GM20431 (cell line): ENCODE results near the gene MRPL24.

Experiments used
- in situ Hi-C: fragments of 300-500 bp; cut with MseI, MboI; formaldehyde crosslinking; loops from one replicate; pipeline ENCODE4 v1.15.0; 2020; ENCODE audit warnings: low sequenced_read_pairs; ENCODE audit not compliant: unreplicated experiment

The MRPL24 gene

GRCh38 chr1:156744786-156745419 is 4.0 kb upstream of the MRPL24 start:
- in situ Hi-C loops, result no loop called here

DNA sequence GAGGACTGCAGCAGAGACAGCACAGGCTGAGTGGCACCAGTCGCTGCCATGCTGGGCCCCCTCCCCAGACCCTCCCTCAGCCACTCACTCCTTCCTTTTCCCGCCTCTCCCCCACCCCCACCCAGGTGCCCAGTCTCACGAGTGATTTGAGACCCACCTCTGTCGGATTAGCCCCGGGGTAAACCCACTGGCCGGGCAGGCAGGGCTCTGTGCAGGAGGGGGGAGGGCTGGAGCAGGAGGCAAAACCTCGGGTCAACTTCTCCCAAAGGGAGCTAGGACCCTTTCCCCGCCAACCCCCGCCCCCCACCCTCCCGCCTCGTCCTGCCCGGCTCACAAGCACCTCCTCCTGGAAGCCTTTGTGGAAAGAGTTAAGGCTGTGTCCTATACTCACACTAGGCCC is 3.5 kb upstream of the MRPL24 start:
- in situ Hi-C loops, result no loop called here

- in situ Hi-C loops, result no loop called here
These were observed 2.7 kb upstream of the MRPL24 start for GRCh38 chr1:156743367-156744302.

- in situ Hi-C loops, result no loop called here
These were observed 1.9 kb upstream of the MRPL24 start for GRCh38 chr1:156742801-156743200.

GRCh38 chr1:156742017-156742416 is 1.1 kb upstream of the MRPL24 start:
- in situ Hi-C loops, result no loop called here

- in situ Hi-C loops, result no loop called here
These were observed 644 bp upstream of the MRPL24 start for GRCh38 chr1:156741481-156741983.

GRCh38 chr1:156740237-156740740 is 599 bp downstream of the MRPL24 start:
- in situ Hi-C loops, result no loop called here

DNA sequence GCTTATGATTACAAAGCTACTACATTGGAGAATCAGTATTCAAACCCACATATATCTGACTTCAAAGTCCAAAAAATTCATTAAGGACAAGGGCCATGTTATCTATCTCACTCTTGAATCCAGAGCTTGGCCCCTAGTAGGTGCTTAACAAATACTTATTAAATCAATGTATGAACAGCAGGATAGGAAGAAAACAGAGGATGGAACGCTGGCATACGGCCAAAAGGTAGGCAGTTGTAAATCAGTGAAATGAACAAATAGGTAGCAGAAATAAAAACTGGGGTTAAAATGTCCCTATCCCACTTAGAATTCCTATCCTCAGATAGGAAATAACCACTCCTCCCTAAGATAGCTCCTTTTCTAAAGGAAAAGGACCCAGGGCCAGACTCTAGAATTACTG is 2.0 kb downstream of the MRPL24 start:
- in situ Hi-C loops, result no loop called here

DNA sequence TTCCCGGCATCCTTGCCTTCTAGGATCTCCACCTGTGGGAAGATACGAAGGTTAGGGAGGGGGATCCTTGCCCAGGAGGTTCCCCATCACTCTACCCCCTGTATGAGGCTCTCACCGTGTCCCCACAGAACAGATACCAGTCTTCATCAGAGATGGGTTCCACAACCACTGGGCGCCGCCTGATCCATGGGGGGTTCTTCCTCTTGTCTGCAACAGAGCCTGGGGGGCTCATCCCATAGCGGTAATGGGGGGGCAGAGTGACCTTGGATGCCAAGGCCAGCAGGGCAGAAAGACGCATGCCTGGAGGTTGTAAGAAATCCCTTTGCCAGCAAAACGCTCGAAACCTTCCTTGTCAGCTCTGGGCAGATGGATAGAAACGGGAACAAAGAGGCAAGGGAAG is 2.5 kb downstream of the MRPL24 start:
- in situ Hi-C loops, result no loop called here

DNA sequence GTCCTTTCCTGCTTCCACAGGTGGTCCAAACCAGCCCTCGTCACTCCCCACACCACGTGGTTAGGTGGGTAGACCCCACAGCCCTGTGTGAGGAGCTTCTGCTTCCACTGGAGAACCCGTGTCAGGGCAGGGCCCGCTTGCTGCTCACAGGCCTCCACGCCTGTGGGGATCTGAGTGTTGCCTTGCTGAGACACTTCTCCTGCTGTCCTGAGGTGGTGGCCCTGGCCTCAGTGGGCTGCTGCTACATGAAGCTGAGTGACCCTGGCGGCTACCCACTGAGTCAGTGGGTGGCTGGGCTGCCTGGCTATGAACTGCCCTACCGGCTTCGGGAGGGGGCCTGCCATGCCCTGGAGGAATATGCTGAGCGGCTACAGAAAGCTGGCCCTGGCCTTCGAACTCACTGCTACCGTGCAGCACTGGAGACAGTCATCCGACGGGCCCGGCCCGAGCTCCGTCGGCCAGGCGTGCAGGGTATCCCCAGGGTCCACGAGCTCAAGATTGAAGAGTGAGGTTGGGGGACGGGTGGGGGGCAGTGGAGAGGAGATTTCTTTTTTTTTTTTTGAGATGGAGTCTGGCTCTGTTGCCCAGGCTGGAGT is 6.8 kb downstream of the MRPL24 start:
- in situ Hi-C loops, result no loop called here

DNA sequence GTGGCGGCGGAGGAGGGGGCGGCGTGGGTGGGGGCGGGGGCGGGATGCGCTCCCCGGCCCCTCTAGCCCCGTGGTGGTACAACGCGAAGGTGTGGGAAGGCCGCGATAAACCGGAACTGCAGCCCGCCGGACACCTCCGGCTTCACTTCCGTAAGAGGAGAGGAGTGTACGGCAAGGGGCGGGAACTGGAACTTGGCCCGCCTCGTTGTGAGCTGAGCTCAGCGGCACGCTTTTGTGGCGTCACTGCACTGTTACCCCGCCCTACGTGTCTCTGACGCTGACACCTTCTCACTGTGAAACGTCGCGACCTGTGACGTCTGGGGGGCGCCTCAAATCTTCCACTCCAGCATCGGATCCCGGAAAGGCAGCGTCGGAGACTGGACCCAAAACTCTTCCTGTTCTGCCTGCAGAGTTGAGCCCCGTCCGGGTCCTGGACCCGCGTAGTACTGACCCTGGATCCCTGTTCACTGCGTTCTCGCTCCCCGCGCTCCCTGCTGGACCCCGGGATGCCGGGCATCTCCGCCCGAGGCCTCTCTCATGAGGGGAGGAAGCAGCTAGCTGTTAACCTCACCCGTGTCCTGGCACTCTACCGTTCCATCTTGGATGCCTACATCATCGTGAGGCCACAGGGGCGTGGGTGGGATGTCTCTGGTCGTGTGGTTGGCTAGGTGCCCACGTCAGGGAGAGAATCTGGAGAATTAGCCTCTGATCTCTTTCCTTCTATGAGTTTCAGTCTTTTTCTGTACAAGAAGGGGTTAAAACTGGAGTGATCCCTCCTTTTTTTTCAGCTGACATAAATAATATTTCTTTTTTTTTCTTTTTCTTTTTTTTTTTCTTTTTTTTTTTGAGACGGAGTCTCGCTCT is 12.1 kb downstream of the MRPL24 start, which contains the start of gene ISG20L2:
Gene ISG20L2, minus strand, starts transcription at position 168 of the 864 bp plus-strand sequence. CDS start 1,114 bp downstream, outside the sequence.
- in situ Hi-C loops, result no loop called here

DNA sequence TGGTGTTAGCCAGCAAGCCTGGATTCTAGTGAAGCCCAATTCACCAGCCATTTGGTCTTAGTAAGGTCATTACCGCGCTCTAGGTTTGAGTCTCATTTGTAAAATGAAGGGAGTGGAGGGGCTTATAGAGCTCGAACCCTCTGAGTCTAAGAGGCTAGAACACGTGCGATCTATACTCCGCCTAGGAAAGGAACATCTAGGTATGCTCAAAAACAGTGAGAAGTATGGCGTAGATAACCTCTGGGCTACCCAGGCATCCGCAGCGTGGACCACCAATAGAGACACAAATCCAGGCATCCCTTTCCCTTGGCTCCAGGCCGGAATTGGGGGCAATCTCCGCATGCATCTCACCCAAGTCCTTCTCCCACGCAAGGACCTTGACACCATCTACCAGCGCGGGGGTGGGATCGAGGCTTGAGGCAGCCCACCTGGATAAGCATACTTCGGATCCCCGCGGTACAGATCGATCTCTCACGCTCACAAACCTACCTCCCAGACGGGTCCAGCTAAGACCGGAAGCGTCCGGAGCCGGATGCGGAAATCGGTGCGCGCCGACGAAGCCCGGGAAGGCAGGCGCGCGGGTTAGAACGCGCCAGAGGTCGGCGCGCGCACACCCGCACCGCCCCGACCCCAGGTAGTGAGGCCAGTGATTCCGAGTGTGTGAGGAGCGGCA is 12.8 kb downstream of the MRPL24 start, which contains the start of gene METTL25B:
Gene METTL25B, plus strand, starts transcription at position 544 of the 673 bp plus-strand sequence. CDS start 636 bp downstream, outside the sequence.
- in situ Hi-C loops, result no loop called here

DNA sequence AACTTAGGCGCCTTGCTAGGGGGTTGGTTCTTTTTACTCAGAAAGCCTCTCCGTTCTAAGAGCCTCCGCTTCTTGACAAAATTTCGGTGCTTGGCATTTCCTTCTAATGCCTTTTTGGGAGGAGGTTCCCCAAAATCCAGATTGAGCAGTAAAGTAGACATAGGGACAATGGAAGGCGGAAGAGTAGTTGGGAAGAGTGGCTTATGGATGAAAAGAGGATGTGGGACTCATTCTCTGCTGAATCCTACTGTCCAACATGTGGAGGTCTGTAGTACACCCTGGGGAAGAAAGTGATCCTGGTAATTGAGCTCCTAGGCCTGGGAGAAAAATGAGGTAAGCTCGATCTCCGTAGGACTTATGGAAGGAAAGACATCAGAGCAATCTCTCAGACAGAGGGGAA is 13.4 kb downstream of the MRPL24 start:
- in situ Hi-C loops, result no loop called here

GRCh38 chr1:156726549-156727226 is 14.2 kb downstream of the MRPL24 start:
- in situ Hi-C loops, result no loop called here

- in situ Hi-C loops, result no loop called here
These were observed 15.1 kb downstream of the MRPL24 start for GRCh38 chr1:156725683-156726280.

DNA sequence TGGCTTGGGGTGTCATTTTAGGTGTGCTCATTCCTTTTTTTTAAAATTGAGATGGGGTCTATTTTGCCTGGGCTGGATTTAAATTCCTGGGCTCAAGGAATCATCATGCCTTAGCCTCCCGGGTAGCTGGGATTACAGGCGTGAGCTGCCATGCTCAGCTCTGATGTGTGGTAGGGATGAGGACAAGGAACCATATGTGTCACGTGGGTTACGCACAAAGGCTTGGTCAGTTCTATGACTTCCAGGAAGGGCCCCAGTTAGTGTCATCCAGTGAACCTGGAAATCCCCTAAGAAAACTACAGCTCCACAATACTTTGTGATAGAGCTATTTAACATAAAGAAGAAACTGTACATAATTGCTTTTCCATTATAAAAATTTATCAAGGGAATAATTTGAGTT is 19.4 kb downstream of the MRPL24 start:
- in situ Hi-C loops, result no loop called here

DNA sequence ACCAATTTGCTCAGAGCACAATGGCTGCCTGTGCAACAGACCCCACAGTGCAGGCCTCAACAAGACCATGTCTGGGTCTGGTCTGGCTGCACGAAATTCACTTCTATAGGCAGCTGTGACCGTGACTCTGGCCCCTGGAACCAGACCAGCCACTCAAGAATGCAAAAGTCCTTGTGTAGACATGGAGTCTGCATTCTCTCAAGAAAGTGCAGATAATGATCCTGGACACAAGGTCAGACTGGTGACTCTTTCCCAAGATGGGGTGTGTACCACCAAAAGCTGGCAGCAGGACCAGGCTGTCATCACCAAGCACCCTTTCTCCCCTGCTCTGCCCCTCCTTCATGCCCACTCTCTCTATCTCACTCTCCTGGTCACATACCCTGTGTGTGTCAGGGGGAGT is 19.8 kb downstream of the MRPL24 start:
- in situ Hi-C loops, result no loop called here

DNA sequence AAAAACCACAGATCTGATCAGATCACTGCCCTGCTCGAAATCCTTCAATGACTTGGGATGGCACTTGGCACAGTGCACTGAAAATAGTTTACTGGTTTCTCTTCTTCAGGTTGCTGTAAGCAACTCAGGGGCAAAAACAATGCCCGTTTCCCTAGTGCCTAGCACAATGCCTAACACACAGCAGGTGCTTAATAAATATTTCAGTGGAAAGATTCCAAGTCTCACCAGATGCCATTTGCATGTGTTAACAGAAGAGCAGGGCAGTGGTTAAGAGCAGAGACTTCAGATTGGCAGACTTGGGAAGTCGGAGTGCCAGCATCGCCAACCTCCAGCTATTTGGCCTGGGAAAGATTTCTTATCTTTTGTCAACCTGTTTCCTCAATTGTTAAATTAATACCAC is 23.5 kb downstream of the MRPL24 start:
- in situ Hi-C loops, result no loop called here
